AG04450 (cell line): Measurements from ENCODE around the gene CBLN3. TPM values are rescaled to one million over a fixed set of nuclear protein-coding genes. Genes with fewer than 3 reads are reported as not detected.
A peak's percentile ranks its signal among the peaks of the same experiment; 100 is the strongest.
"Not testable (repeated sequence)": the region's sequence is repeated elsewhere in the genome, so short reads cannot be mapped to it uniquely, and the experiment has no call there.

Experiments
- CTCF ChIA-PET: fragments of 300-600, 350-600 bp; formaldehyde crosslinking; extraction: SDS; loops from one replicate; lab custom pipeline; 2022; ENCODE audit warnings: antibody characterized with exemption, inconsistent platforms; lab: Charles Lee
- POLR2A ChIA-PET: fragments of 350-600 bp; formaldehyde crosslinking; extraction: SDS; loops from one replicate; lab custom pipeline; 2021; ENCODE audit warnings: antibody characterized with exemption, inconsistent platforms; lab: Yijun Ruan, JAX
- DNase-seq: peaks from one replicate; pipeline ENCODE4 v3.0.0-alpha.2; 2011; ENCODE audit warnings: low read depth, low spot score
- H3K27ac ChIP-seq: one replicate; pipeline ENCODE4 v1.5.1; 2012; ENCODE audit warnings: low read depth, low read length, control low read depth
- H3K27me3 ChIP-seq: one replicate; pipeline ENCODE4 v1.6.0; 2012; ENCODE audit warnings: low read length; ENCODE audit not compliant: control insufficient read depth, insufficient read depth
- H3K4me3 ChIP-seq: 2 replicates; pipeline ENCODE4 v1.5.1; 2011; ENCODE audit warnings: mild to moderate bottlenecking, low read depth, low read length, control low read depth
- H3K9me3 ChIP-seq: 2 replicates; pipeline ENCODE4 v1.5.1; 2012; ENCODE audit warnings: low read length; ENCODE audit not compliant: control insufficient read depth, insufficient read depth
- CTCF ChIP-seq: IDR thresholded peaks from 2 replicates; pipeline ENCODE4 v1.5.1; 2011; ENCODE audit warnings: low read depth, low read length, control low read depth, inconsistent platforms
- polyA plus RNA-seq: library from polyadenylated mRNA; depleted of rRNA; stranded (reverse); fragments of >200 nt; gene quantifications from 2 replicates; pipeline ENCODE4 v1.2.3, GENCODE V29; 2011

The CBLN3 gene
- polyA plus RNA-seq, 1 experiment, result 1.8 TPM

GRCh38 chr14:24459331-24459730, 29.9 kb upstream of the CBLN3 start:
- Histone ChIP-seq H3K27me3 (no peaks in the 10 kb centered on the region), H3K9me3 (no peaks in the 10 kb centered on the region), H3K27ac (no peak overlapping the region), H3K4me3 (no peak overlapping the region)
- ChIA-PET CTCF (no interaction called here), POLR2A (no interaction called here)
- DNase-seq, result no peak
- no peak for TF ChIP-seq CTCF

- POLR2A ChIA-PET, result no interaction called here
- CTCF ChIA-PET, result no interaction called here
- no peaks in the 10 kb centered on the region for H3K27me3 ChIP-seq
- no peak overlapping the region for H3K27ac ChIP-seq
- no peak for TF ChIP-seq CTCF
- H3K4me3 ChIP-seq, result no peak overlapping the region
- no peaks in the 10 kb centered on the region for H3K9me3 ChIP-seq
- DNase-seq, result no peak
Measured at GRCh38 chr14:24458736-24459135, 29.3 kb upstream of the CBLN3 start.

- ChIA-PET POLR2A (no interaction called here), CTCF (no interaction called here)
- no peak for TF ChIP-seq CTCF
- no peak for DNase-seq
- Histone ChIP-seq H3K27ac (no peak overlapping the region), H3K4me3 (no peak overlapping the region), H3K27me3 (no peaks in the 10 kb centered on the region), H3K9me3 (peaks cover 5% of the 10 kb centered on the region; the same call in 1 of the 2 replicates)
Measured at GRCh38 chr14:24456980-24457379, 27.5 kb upstream of the CBLN3 start.

GRCh38 chr14:24450828-24451227, 21.4 kb upstream of the CBLN3 start:
- DNase-seq, H3K9me3 ChIP-seq, CTCF ChIA-PET, H3K4me3 ChIP-seq, POLR2A ChIA-PET, H3K27ac ChIP-seq, H3K27me3 ChIP-seq: not testable (repeated sequence)

GRCh38 chr14:24443053-24443665, 13.7 kb upstream of the CBLN3 start:
- Histone ChIP-seq H3K27me3 (no peaks in the 10 kb centered on the region), H3K9me3 (no peaks in the 10 kb centered on the region; the same call in 1 of the 2 replicates), H3K27ac (peak overlapping the region; percentile 61), H3K4me3 (peak overlapping the region; percentile 94)
- TF ChIP-seq CTCF, result no peak
- ChIA-PET POLR2A (interaction anchor here (0.6 kb wide), 1 partner anchor 79 kb away, joined by 5 read pairs; no protein-coding TSS in a partner anchor), CTCF (interaction anchor here (4.2 kb wide), 1 partner anchor 11 kb away, joined by 66 read pairs; no protein-coding TSS in a partner anchor)
- DNase-seq, result no peak
